Measurements from ENCODE around the gene ZSCAN1. TPM values are rescaled to one million over a fixed set of nuclear protein-coding genes. Genes with fewer than 3 reads are reported as not detected.

ZSCAN1 gene
- total and polyA plus RNA-seq, 2 experiments from 2014 or later: 0.33 to 1.1 TPM

- WGBS (ENCODE audit: low lambda C conversion rate, missing lambda C conversion rate): 89% methylated on average over 11 of the region's 11 CpGs
- no peaks in the 10 kb centered on the region for H3K9me2 ChIP-seq (replicated peaks; ENCODE audit: insufficient read depth)
Measured at GRCh38 chr19:58091251-58091995, 57.6 kb downstream of the ZSCAN1 start.

GRCh38 chr19:58093071-58093470, 59.2 kb downstream of the ZSCAN1 start:
- Histone ChIP-seq H3K27ac (no peak overlapping the region), H3K9me3 (ENCODE audit: low read depth) (no peaks in the 10 kb centered on the region), H4K20me1 (ENCODE audit: insufficient read depth, poor library complexity, severe bottlenecking) (no peaks in the 10 kb centered on the region), H3K4me2 (no peak overlapping the region), H3K4me3 (no peak overlapping the region), H3K79me2 (peaks cover 16% of the 10 kb centered on the region), H2AFZ (no peak overlapping the region), H3K27me3 (no peaks in the 10 kb centered on the region), H3K36me3 (replicated peaks; ENCODE audit: insufficient read depth, low read depth) (no peaks in the 10 kb centered on the region), H3K4me1 (ENCODE audit: insufficient read depth) (no peaks in the 10 kb centered on the region), H3K9me2 (replicated peaks; ENCODE audit: insufficient read depth) (no peaks in the 10 kb centered on the region)
- no peak for DNase-seq (ENCODE audit: low spot score)
- TF ChIP-seq CTCF (IDR thresholded peaks at IDR 0.05; ENCODE audit: poor library complexity) (no peak), EZH2 (IDR thresholded peaks at IDR 0.05; ENCODE audit: borderline replicate concordance) (no peak), EZH2phosphoT487 (IDR thresholded peaks at IDR 0.05; ENCODE audit: low read depth, severe bottlenecking, unreplicated experiment) (no peak)
- 97% methylated on average over 7 of the region's 7 CpGs for WGBS (ENCODE audit: low lambda C conversion rate, missing lambda C conversion rate)

More at GRCh38 chr19:58091251-58091995, 57.6 kb downstream of the ZSCAN1 start:
- TF ChIP-seq EZH2phosphoT487 (IDR thresholded peaks at IDR 0.05; ENCODE audit: low read depth, severe bottlenecking, unreplicated experiment) (no peak), EZH2 (IDR thresholded peaks at IDR 0.05; ENCODE audit: borderline replicate concordance) (no peak), CTCF (IDR thresholded peaks at IDR 0.05; ENCODE audit: poor library complexity) (no peak)
- Histone ChIP-seq H3K9me3 (ENCODE audit: low read depth) (no peaks in the 10 kb centered on the region), H3K27ac (no peak overlapping the region), H3K27me3 (no peaks in the 10 kb centered on the region), H3K4me3 (no peak overlapping the region), H4K20me1 (ENCODE audit: insufficient read depth, poor library complexity, severe bottlenecking) (no peaks in the 10 kb centered on the region), H3K4me1 (ENCODE audit: insufficient read depth) (no peaks in the 10 kb centered on the region), H3K36me3 (replicated peaks; ENCODE audit: insufficient read depth, low read depth) (no peaks in the 10 kb centered on the region), H3K4me2 (no peak overlapping the region), H2AFZ (no peak overlapping the region), H3K79me2 (peaks cover 5% of the 10 kb centered on the region)
- DNase-seq (ENCODE audit: low spot score): no peak

- TF ChIP-seq EZH2phosphoT487 (IDR thresholded peaks at IDR 0.05; ENCODE audit: low read depth, severe bottlenecking, unreplicated experiment) (no peak), CTCF (IDR thresholded peaks at IDR 0.05; ENCODE audit: poor library complexity) (no peak), EZH2 (IDR thresholded peaks at IDR 0.05; ENCODE audit: borderline replicate concordance) (no peak)
- H3K27ac ChIP-seq: no peak overlapping the region
- no peak for DNase-seq (ENCODE audit: low spot score)
- no peaks in the 10 kb centered on the region for H3K27me3 ChIP-seq
- H3K4me1 ChIP-seq (ENCODE audit: insufficient read depth): no peaks in the 10 kb centered on the region
- H3K9me2 ChIP-seq (replicated peaks; ENCODE audit: insufficient read depth): no peaks in the 10 kb centered on the region
- no peak overlapping the region for H2AFZ ChIP-seq
- no peaks in the 10 kb centered on the region for H3K9me3 ChIP-seq (ENCODE audit: low read depth)
- no peaks in the 10 kb centered on the region for H3K36me3 ChIP-seq (replicated peaks; ENCODE audit: insufficient read depth, low read depth)
- no peak overlapping the region for H3K4me2 ChIP-seq
- peaks cover 16% of the 10 kb centered on the region for H3K79me2 ChIP-seq
- 98% methylated on average over 10 of the region's 10 CpGs for WGBS (ENCODE audit: low lambda C conversion rate, missing lambda C conversion rate)
- no peaks in the 10 kb centered on the region for H4K20me1 ChIP-seq (ENCODE audit: insufficient read depth, poor library complexity, severe bottlenecking)
- no peak overlapping the region for H3K4me3 ChIP-seq
Measured at GRCh38 chr19:58095328-58095727, 61.5 kb downstream of the ZSCAN1 start.
